Kidney epithelial cell (primary cell): Measurements from ENCODE around the gene AIMP1. TPM values are rescaled to one million over a fixed set of nuclear protein-coding genes. Genes with fewer than 3 reads are reported as not detected.
"Not testable (repeated sequence)": the region's sequence is repeated elsewhere in the genome, so short reads cannot be mapped to it uniquely, and the experiment has no call there.

Experiments
- DNase-seq: peaks from one replicate; pipeline ENCODE4 v3.0.0-alpha.2; 2010; ENCODE audit warnings: low read depth
- H3K27me3 ChIP-seq: 2 replicates; pipeline ENCODE4 v1.6.0; 2011; ENCODE audit warnings: low read length; ENCODE audit not compliant: control insufficient read depth, insufficient read depth
- H3K36me3 ChIP-seq: 2 replicates; pipeline ENCODE4 v1.5.1; 2011; ENCODE audit warnings: low read length; ENCODE audit not compliant: control insufficient read depth, insufficient read depth
- H3K4me3 ChIP-seq: 2 replicates; pipeline ENCODE4 v1.5.1; 2011; ENCODE audit warnings: low read depth, mild to moderate bottlenecking, control low read depth, low read length
- CTCF ChIP-seq: IDR thresholded peaks from 2 replicates; pipeline ENCODE4 v1.5.1; 2011; ENCODE audit warnings: mild to moderate bottlenecking, moderate library complexity, low read length, control low read depth, inconsistent platforms; ENCODE audit not compliant: insufficient read depth, poor library complexity, severe bottlenecking
- total RNA-seq: library from RNA; depleted of rRNA; stranded (reverse); fragments of >200 nt; gene quantifications from 2 replicates; pipeline ENCODE4 v1.2.3, GENCODE V29; 2015

Gene AIMP1
- total RNA-seq, 1 donor from 2014 or later, result 32.7 TPM

DNA sequence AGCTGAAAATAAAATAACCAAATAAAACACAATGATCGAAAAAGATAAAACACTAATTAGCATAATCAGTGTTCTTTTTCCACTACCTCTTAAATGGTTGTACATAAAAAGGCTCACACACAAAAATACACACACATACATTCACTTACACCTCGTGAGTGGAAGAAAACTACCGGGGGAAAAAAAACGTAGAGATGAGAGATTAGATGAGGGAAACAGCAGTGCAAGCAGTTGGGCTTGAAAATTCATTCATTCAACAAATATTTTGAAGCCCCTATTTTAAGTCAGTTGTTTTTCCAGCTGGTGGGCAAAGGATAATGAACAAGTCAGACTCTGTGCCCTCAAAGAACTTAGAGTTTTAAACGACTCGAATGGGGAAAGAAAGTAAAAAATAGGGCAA, 1.4 kb upstream of the AIMP1 start:
- no peaks in the 10 kb centered on the region for H3K36me3 ChIP-seq
- H3K4me3 ChIP-seq, result peak overlapping the region; percentile 80
- no peak for TF ChIP-seq CTCF
- no peaks in the 10 kb centered on the region for H3K27me3 ChIP-seq
- no peak for DNase-seq

DNA sequence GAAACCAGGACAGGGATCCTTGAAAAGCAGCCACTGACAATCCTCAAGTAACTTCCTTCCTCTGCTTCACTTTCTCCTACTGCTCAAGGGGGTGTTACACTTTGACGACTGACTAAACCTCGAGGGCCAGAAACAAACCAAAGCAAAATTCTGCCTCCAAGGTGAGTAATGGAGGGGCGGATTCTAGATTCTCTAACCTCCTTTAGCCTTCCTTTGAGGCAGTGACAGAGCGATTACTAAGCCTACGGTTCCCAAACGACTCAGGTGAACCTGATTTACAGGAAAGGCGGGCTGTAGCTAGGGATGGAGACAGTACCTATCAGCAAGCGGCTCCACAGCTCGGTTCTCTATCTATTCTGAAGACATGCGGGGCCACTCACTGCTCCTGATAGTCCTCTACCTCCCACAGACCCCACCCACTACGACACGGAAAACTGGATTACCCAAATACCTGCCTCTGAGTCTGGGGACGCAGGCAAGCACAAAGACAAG, 828 bp upstream of the AIMP1 start:
- no peak for DNase-seq
- Histone ChIP-seq H3K36me3 (no peaks in the 10 kb centered on the region), H3K4me3 (peak overlapping the region; percentile 80), H3K27me3 (no peaks in the 10 kb centered on the region)
- TF ChIP-seq CTCF, result no peak

- no peaks in the 10 kb centered on the region for H3K27me3 ChIP-seq
- H3K36me3 ChIP-seq, result no peaks in the 10 kb centered on the region
- no peak for DNase-seq
- H3K4me3 ChIP-seq, result peak overlapping the region; percentile 80
- no peak for TF ChIP-seq CTCF
Measured at GRCh38 chr4:106316773-106317409, 541 bp downstream of the AIMP1 start.

DNA sequence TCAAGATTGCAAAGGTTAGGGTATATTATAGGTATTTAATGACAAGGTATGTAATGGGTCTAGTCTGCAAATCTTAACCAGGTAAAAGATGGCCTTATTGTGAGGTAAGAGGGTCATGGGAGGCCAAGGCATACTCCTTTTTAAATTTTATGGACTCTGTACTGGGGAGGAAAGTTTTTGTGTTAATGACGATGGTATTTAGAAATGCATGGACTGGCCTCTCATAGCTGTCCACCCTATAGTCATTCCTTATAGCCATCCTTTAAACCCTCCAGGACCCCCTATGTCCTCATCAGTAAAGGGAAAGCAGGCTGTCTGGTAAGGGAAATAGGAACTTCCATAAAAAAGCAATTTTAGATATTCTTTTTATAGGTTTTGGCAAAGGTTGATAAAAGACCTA, 1.5 kb downstream of the AIMP1 start:
- TF ChIP-seq CTCF, result no peak
- Histone ChIP-seq H3K36me3 (no peaks in the 10 kb centered on the region), H3K4me3 (peak overlapping the region; percentile 80), H3K27me3 (no peaks in the 10 kb centered on the region)
- DNase-seq, result no peak

GRCh38 chr4:106318511-106318910, 2.2 kb downstream of the AIMP1 start:
- TF ChIP-seq CTCF, result no peak
- Histone ChIP-seq H3K4me3 (no peak overlapping the region), H3K36me3 (no peaks in the 10 kb centered on the region), H3K27me3 (no peaks in the 10 kb centered on the region)
- no peak for DNase-seq

DNA sequence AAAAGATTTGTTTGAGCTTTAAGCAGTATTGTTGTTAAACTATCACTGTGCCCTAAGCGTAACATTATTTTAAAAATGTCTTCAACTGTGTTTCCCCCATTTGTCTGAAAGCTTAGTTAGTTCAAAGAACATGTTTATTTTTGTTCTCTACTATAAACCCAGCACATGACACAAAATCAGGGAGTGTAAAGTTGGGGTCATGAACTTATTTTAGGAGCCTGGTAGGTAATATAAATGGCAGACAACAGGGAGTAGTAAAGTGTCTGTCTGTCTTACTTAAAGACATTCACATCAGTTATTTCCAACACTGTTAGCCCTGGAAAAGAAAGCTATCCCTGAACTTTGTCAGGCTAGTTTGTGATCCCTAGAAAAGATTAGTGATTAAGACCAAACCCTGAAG, 3.9 kb downstream of the AIMP1 start:
- TF ChIP-seq CTCF, result no peak
- Histone ChIP-seq H3K36me3 (no peaks in the 10 kb centered on the region), H3K27me3 (no peaks in the 10 kb centered on the region), H3K4me3 (no peak overlapping the region)
- DNase-seq, result no peak

DNA sequence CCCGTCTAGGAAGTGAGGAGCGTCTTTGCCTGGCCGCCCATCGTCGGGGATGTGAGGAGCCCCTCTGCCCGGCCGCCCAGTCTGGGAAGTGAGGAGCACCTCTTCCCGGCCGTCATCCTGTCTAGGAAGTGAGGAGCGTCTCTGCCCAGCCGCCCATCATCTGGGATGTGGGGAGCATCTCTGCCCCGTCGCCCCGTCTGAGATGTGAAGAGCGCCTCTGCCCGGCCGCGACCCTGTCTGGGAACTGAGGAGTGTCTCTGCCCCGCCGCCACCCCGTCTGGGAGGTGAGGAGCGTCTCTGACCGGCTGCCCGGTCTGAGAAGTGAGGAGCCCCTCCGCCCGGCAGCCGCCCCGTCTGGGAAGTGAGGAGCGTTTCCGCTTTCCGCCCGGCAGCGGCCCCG, 4.8 kb downstream of the AIMP1 start:
- DNase-seq, H3K4me3 ChIP-seq, H3K27me3 ChIP-seq, H3K36me3 ChIP-seq: not testable (repeated sequence)

- not testable (repeated sequence) for H3K4me3 ChIP-seq, H3K36me3 ChIP-seq, DNase-seq
Measured at GRCh38 chr4:106321814-106322213, 5.5 kb downstream of the AIMP1 start.

More at GRCh38 chr4:106321814-106322213, 5.5 kb downstream of the AIMP1 start:
- not testable (repeated sequence) for H3K27me3 ChIP-seq
